Measurements from ENCODE around the gene ELP6.

ELP6 gene, protein sequence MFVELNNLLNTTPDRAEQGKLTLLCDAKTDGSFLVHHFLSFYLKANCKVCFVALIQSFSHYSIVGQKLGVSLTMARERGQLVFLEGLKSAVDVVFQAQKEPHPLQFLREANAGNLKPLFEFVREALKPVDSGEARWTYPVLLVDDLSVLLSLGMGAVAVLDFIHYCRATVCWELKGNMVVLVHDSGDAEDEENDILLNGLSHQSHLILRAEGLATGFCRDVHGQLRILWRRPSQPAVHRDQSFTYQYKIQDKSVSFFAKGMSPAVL

DNA sequence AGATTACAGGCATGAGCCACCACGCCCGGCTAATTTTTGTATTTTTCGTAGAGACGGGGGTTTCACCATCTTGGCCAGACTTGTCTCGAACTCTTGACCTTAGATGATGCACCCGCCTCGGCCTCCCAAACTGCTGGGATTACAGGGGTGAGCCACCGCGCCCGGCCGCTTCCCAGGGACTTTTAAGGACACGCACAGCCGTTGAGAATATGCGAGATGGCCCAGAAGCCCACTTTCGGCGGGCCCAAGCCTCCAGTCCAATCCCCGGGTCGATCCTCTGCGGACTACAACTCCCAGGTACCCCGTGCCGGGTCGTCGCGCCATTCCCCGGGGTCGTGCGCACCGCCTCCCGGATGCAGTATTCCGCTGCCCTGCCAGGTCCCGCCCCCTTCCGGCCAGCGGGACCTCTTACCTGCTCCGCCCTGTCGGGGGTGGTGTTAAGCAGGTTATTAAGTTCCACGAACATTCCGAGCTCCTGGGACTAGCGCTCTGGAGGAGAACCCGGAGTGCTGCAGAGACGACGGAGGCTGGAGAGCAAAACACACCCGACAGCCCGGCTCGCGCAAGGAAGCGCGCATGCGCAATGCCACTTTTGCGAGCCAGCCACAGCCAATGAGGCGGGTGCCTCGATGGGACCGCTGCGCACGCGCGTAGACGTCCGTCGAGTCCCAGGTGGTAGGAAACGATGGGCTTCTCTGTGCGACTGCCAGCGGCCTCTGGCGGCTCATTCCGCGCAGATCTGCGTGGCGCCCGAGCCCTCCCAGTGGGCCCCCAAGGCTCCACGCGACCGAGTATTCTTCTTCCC, at the start of gene ELP6:
Gene ELP6, minus strand, starts transcription at position 588 of the 805 bp plus-strand sequence. Its CDS starts 122 bp downstream, at position 466.
- peak; percentile 83 for DNase-seq

DNA sequence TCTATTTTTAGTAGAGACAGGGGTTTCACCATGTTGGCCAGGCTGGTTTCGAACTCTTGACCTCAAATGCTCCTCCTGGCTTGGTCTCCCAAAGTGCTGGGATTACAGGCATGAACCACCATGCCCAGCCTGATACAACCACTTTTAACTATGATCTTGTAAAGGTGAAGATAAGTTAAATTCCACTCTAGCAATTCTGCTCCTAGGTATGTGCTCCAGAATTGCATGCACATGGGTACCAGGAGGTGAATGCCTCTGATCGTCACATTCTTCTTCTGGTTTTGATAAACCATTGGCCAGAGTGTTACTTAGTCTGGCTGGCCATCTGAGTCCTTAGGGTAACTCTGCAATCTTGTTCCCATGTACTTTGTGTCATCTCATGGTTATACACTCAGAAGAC, 42.8 kb upstream of the ELP6 start:
- DNase-seq = no peak

DNA sequence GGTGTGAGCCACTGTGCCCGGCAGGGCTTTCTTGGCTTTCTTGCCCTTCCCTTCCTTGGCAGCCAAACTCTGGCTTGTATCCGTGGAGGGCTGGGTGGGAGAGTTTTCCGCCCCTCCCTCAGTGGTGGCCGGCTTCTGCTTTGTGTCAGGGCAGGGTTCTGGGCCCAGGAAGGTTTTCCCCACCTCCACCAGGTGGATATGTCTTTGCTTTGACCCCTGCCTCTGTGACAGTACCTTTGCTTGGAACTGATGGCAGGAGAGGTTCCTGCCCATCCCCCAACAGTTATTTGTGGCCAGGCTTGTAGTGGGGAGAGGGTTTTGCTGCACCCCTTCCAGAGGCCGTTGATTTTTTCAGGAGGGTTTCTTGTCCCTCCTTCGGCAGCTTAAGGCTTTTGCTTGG, 40.8 kb upstream of the ELP6 start:
- no peak for DNase-seq

DNA sequence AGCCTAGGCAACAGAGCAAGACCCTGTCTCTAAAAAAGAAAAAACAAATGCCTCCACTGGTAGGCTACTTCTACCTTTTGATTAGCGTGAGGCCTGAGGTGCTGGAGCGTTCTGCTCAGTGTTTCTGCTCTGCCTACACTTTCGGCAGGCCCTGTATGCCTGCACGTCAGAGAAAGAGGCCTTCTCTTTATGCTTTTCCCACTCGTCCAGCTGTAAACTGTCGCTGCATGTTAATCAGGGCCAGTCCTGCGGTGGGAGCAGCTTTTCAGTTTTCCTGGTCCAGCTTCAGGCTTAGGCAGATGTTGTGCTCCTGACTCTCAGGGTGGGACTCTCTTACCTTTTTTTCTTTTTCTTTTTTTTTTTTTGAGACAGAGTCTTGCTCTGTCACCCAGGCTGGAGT, 39.9 kb upstream of the ELP6 start:
- DNase-seq = no peak

DNA sequence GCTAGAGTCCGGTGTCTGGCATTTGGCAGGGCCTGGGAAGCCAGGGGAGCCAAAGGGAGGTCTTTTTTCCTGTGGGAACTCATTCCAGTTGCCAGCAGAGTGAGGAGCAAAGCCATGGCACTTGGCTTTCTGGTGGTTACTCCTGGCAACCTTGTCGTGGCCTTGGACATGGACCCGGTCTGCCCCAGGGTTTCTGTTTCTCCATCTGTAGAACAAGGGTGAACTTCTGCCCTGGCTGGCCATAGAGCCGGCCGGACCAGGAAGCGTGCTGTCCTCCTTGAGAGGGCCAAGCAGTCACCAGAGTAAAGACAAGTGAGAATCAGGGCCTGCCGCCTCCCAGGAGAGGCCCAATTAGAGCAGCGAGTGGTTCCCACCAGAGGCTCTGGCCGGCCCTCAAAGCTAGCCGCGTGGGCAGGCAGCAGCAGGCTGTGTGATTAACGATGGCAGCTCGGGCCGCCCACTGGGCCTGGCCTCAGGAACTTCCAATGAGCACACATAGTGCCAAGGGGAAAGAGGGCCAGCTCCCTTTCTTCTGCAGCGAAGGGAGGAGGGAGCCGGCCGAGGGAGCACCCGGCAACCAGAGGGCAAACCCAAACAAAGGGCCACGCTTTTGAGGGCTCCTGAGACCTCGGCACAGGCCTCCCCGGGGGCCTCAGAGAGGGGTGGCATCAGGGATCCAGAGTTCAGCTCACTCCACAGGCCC, 29.1 kb upstream of the ELP6 start:
- DNase-seq = no peak

DNA sequence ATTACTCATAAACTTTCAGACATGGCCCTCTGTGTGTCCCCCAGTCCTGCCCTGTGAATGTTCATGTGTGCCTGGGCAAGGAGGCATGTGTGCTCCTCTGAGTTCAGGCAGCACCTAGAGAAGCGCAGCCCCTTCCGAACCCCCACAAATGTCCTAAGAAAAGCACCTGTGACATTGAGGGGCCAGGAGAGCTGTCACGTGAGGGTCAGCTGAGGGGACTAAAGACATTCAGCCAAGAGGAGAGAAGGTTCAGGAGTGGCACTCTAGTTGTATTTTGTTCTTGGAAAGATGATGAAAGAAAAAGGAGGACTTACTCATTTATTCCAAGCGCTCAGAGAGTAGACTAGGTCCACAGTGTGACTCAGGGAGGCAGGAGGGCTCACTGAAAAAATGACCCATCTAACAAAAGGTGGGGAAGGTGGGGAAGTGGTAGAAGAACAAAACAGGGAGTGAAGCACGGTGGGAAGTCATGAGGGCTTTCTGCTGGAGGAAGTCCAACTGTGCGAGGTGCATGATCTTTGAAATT, 28.1 kb upstream of the ELP6 start:
- DNase-seq = no peak

DNA sequence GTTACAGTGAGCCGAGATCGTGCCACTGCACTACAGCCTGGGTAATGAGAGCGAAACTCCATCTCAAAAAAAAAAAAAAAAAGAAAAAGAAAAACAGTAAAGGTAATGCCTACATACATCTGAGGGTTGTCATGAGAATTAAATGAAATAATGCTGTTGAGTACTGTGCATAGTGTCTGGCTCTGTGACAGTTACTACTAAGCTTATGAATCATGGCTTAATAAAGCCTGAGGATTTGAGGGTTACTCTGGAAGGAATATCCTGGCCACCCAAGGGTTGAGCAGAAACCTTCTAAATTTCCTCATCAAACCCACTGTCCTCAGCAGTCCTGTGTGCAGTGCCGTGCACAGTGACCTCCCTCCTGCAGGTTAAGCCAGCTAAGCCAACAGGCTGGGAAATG, 26.8 kb upstream of the ELP6 start:
- no peak for DNase-seq

DNA sequence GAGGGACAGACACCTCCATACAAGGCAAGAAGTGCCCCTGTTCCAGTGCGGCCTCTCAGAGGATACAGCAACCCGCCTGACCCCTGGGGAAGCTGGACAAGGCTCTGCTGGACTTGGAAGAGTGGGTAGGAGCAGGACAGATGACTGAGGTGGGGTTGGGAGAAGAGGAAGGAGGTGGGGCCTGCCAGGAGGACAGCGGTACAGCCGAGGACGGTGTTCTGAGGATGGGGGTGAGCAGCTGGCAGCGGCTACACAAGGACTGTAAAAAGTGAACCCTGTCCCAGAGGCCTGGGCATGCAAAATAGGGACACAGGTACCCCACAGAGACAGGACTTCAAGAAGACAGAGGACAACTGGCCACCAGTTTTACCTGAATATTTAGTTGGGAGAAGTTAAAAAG, 23.5 kb upstream of the ELP6 start:
- DNase-seq = no peak

DNA sequence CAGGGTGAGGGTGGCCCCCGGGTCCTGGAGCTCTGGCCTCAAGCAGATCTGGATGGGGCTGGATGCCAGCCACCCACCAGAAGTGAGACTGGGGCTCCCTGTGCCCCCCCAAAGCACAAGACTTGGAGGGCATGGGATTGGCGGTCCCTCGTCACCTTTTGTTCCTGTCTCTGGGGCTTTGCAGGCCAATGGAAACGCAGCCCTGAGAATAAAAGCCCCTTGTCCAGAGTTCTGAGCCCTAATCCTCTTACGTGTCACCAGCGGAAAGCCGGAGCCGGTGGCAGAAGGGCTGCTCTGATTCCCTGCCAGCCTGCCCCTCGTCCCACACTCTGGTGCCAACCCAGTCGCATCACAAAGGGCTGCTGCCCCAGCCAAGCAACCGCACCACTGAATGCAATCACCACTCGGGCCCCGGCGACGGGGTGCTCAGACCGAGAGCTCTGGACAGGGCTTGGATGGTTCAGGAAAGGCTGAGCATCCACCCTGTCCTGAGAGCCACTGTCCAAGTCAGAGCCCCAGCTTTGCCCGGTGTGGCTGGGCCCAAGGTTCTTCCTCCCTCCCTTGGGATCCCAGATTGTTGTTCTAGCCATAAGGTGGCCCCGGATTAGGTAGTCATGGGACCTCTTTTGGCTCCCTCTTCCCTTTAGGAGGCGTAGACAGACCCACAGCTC, 22.8 kb upstream of the ELP6 start:
- no peak for DNase-seq

DNA sequence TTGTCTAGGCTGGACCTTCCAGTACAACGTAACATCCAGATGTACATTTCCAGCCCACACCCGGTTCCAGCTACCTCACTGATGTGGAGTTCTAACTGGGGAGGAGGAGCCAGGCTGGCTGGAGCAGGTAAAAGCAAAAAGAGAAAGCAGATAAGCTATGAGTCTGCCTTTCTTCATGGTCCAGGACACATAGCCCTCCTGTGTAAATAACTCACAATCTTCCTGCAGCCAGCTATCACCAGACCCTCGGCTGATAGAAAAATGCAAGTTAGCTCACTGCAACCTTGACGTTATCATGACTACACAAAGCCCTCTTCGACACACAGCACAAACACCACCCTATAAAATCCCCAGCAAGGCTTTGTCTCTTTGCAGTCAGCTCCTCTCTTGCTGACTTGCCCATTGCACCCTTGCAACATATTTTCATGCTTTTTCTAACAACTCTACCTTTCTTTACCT, 20.5 kb upstream of the ELP6 start:
- DNase-seq = no peak

DNA sequence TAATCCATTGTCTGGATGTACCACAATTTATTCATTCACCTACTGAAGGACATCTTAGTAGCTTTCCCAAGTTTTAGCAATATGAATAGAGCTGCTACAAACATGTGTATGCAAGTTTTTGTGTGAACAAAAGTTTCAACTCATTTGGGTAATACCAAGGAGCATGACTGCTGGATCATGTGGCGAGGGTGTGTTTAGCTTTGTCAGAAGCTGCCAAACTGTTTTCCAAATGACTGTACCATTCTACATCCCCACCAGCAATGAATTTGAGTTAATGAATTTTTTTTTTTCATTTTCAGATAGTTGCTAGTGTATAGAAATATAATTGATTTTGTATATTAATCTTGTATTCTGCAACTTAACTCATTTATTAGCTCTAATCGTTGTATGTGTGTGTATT, 20.0 kb upstream of the ELP6 start:
- DNase-seq = no peak

DNA sequence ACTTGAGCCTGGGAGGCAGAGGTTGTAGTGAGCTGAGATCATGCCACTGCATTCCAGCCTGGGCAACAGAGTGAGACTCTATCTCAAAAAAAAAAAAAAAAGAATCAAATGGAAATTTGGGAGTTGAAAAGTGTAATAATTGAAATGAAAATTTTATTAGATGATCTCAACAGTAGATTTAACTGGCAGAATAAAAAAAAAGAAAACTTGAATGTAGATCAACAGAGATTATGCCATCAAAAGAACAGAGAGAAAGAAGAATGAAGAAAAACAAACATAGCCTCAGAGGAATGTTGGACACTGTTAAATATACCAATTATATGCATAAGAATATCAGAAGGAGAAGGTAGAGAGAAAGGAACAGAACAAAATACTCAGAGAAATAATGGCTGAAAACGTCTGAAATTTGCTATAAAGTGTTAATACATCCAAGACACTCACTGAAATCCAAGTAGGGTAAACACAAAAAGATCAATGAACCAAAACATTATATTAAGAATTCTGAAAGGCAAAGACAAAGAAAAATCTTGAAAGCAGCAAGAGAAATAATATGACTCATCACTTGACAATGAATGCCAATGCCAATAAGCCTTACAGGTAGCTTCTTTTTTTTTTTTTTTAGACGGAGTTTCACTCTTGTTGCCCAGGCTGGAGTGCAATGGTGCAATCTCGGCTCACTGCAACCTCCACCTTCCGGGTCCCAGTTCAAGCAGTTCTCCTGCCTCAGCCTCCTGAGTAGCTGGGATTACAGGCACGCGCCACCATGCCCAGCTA, 14.6 kb upstream of the ELP6 start:
- no peak for DNase-seq

DNA sequence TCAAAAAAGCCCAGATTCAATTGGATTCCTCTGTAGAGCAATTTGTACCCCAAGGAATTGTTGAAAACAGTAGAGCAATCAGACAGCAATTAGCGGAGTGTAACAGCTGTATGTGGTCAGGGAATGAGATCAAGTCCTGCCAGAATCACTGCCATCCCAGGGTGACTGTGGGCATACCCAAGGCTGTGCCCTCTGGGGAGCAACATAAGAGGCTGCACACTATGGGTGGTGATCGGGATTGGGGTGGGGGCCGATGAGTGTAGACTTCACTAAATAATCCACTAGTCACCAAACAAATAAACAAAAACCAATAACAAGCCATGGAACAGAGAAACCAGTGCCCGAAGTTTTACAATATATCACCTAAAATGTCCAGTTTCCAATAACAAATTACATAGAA, 12.1 kb upstream of the ELP6 start:
- DNase-seq = no peak

DNA sequence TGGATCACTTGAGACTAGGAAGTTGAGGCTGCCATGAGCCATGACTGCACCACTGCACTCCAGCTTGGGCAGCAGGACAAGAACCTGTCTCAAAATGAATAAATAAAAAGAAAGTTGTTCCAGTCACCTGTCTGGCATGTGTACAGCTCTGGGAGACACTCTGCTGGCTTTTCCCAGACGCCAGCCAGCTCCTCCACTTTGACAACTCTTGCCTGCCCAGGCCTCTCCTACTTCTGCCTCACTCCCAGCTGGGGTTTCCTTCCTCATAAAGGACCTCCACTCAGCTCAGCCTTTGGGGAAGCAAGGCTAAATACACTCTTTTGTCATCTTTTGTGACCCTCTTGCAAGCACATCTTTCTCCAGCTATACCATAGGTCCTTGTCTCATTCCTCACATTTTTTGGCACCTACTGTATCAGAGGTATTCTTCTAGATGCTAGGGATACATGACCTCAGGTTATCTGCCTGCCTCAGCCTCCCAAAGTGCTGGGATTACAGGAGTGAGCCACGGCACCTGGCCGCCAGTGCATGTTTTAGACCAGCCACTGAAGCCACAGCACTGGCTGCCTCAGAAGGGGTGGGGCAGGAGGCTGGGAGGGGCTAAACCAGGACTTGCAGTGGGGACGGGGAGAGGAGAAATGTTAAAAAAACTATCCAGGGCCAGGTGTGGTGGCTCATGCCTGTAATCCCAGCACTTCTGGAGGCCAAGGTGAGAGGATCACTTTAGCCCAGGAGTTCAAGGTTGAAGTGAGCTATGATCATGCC, 10.0 kb upstream of the ELP6 start:
- no peak for DNase-seq

DNA sequence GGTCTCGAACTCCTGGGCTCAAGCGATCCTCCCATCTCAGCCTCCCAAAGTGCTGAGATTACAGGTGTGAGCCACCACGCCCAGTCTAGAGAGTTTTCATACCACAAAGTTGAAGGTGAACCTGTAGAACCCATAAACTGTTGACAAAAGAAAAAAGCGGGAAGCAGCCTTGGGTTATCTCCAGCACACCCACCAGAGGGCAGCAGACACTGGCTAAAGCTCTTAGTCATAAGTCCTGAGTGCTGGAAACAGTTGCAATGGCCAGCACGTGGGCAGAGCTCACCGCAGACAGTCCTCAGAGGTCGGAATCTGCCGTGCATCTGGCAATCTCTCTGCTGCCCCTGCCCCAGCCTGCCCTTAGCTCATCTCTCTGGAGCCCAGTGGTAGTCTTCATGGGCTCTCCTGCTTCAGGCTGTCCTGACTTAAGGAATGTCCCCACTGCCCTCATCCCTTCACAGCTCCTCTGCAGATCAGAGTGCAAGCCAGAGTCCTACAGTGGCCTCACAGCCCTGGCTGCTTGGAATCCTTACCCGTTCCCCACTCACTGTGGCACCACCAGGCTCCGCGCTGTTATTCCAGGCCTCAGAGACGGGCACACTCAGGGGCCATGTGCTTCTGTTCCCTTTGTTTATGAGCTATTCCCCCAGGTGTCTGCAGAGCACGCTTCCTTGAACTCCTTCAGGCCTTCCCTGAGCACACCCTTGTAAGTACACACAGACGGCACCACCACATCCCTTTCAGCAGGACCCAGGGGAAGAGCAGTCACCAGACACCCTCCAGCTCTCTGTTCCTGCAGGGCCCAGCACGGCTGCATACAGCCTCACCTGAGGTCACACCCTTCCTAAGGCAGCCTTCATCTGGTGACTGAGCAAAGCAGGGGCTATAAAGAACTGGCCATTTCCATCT, 8.8 kb upstream of the ELP6 start:
- peak; percentile 70 for DNase-seq

DNA sequence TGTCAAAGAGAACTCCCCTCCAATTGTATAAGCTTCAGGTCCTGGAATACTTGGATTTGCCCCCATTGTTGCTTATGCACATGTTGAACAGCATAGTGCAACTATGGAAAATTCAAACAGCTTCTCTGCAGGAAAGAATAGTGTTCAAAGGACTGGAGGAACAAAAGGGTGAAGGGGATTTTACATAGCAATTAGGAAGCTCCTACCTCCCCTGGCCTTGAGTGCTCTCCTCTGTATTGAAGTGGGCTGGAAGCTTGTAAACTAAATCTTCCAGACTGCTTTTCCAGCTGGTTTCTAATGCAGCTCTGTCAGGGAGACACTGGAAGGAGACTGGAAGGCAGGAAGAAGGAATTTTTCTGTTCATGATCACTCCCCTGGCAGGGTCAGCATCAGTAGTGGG, 7.2 kb upstream of the ELP6 start:
- no peak for DNase-seq

DNA sequence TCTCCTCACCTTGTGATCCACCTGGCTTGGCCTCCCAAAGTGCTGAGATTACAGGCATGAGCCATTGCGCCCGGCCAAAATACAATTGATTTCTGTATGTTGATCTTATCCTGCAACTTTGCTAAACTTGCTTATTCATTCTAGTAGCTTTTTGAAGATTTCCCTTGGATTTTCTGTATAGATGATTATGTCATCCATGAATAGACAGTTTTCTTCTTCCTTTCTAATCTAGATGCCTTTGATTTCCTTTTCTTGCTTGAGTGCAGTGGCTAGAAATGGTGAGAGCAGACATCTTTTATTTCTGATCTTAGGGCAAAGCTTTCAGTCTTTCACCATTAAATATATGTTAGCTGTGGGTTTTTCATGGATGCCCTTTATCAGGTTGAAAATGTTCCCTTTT, 4.4 kb upstream of the ELP6 start:
- DNase-seq = no peak

DNA sequence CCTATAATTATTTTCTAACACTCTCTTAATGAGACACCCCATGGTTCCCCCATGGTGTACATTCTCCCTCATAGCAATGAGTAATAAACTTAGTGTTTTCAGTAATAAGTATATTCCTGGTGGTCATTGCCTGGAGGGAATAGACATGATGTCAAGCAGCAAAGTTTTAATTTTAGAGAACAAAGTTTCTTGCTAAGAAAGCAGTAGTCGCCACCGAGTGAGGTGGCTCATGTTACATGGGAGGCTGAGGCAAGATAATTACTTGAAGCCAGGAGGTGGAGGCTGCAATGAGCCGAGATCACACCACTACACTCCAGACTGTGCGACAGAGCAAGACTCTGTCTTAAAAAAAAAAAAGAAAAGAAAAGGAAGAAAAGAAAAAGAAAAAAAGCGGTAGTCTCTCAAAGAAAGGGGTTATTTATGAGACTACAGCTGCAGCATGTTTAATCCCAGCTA, 2.4 kb upstream of the ELP6 start:
- DNase-seq = no peak

DNA sequence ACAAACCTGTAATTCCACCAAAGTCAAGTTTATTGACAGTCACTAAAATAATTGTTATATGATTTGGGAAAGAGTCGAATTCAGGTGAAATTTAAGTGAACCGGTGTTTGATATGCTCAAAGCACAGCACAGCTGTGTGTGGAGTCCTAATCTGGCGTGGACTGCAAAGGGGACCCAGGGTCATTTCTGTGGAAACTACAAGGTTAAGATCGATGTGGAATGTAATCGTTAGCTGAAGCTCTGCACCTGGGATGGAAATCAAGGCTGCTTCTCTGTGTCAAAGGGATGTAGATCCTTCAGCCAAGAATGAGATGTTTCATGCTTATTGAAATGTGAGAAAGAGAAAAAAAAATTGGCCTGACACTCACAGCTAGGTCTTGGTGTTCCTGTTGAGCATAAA, 1.6 kb upstream of the ELP6 start:
- DNase-seq = no peak

DNA sequence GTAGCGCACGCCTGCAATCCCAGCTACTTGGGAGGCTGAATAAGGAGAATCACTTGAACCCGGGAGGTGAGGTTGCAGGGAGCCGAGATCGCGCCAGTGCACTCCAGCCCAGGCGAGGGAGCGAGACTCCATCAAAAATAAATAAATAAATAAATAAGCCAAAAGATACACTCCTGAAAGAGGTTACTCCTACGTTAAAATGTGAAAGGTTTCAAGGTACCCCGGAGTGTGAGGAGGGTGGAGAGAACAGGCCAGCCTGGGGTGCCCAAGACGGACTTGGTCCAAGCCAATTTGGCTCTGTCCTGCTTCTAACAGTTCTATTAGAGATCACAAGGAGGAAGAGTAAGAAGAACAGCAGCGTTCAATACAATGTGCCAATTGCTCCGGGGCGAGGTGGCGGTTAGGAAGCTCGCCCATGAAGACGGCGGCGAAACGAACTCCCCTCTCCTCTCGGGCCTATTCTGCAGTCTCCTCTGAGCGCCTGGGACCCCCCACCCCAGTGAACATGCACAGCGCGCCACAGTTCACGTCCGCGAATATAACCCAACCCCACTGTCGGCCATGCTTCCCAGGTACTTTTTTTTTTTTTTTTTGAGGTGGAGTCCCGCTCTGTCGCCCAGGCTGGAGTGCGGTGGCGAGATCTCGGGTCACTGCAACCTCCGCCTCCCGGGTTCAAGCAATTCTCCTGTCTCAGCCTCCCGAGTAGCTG, 942 bp downstream of the ELP6 start:
- DNase-seq = no peak
